K562 (cell line): ENCODE results near the gene FANCG. TPM values are rescaled to one million over a fixed set of nuclear protein-coding genes. Genes with fewer than 3 reads are reported as not detected.

Experiments
- ARID2 ChIP-seq: fragments of 450-650 bp; IDR thresholded peaks from 2 replicates; pipeline ENCODE4 v1.6.1; 2017; ENCODE audit warnings: antibody characterized with exemption, mild to moderate bottlenecking
- EGR1 ChIP-seq: fragments of 450-650 bp; conservative IDR thresholded peaks from 2 replicates; pipeline ENCODE4 v1.6.1; 2017; ENCODE audit warnings: mild to moderate bottlenecking
- ETV6 ChIP-seq, 3 experiments: fragments of 150-350 bp in 1 of 3; sonication (generic) in 1 of 3; formaldehyde crosslinking in 1 of 3; IDR thresholded peaks; 2 replicates each; pipeline versions ENCODE4 v1.6.1 to v1.8.0; 2014 to 2022; ENCODE audit warnings: borderline replicate concordance in 2 of 3, low read depth in 2 of 3, antibody characterized with exemption in 1 of 3, low read length in 1 of 3, mild to moderate bottlenecking in 1 of 3, missing genetic modification reagents in 1 of 3
- FOSL1 ChIP-seq: fragments of 200-800 bp; sonication (Bioruptor generic); conservative IDR thresholded peaks from 2 replicates; pipeline ENCODE4 v1.6.1; 2016; ENCODE audit warnings: missing genetic modification characterization, missing compliant biosample characterization
- HIVEP1 ChIP-seq: fragments of 250-450 bp; sonication (Bioruptor Pico); IDR thresholded peaks from 2 replicates; pipeline ENCODE4 v1.4.0; 2020; ENCODE audit warnings: mild to moderate bottlenecking
- NCOA2 ChIP-seq, 2 experiments: fragments of 450-650 bp; IDR thresholded peaks; 2 replicates each; pipeline ENCODE4 v1.6.1; 2018; ENCODE audit warnings: mild to moderate bottlenecking in 2 of 2, moderate library complexity in 1 of 2; ENCODE audit not compliant: partially characterized antibody in 2 of 2
- NR1H2 ChIP-seq: sonication (generic); formaldehyde crosslinking; IDR thresholded peaks from 2 replicates; pipeline ENCODE4 v1.4.0; 2020; ENCODE audit warnings: mild to moderate bottlenecking, missing genetic modification reagents
- PRMT5 ChIP-seq: sonication (generic); formaldehyde crosslinking; IDR thresholded peaks from 2 replicates; pipeline ENCODE4 v1.5.0; 2020; ENCODE audit warnings: missing genetic modification reagents
- RHOXF2B ChIP-seq: fragments of 250-450 bp; sonication (Bioruptor Pico); conservative IDR thresholded peaks from 2 replicates; pipeline ENCODE4 v1.5.1; 2021
- SMAD3 ChIP-seq: fragments of 450-650 bp; formaldehyde crosslinking; conservative IDR thresholded peaks from 2 replicates; pipeline ENCODE4 v1.4.0; 2020; ENCODE audit warnings: mild to moderate bottlenecking
- SUPT5H ChIP-seq: fragments of 450-650 bp; IDR thresholded peaks from 2 replicates; pipeline ENCODE4 v1.6.1; 2016
- ZKSCAN8 ChIP-seq: fragments of 200-800 bp; sonication (Bioruptor generic); IDR thresholded peaks from 2 replicates; pipeline ENCODE4 v1.6.1; 2016; ENCODE audit warnings: missing genetic modification characterization, missing compliant biosample characterization
- ZNF347 ChIP-seq: fragments of 450-650 bp; formaldehyde crosslinking; IDR thresholded peaks from 2 replicates; pipeline ENCODE4 v1.4.0; 2020; ENCODE audit warnings: low read depth, mild to moderate bottlenecking, moderate library complexity
- ZNF354B ChIP-seq: fragments of 250-450 bp; sonication (Bioruptor Pico); IDR thresholded peaks from 2 replicates; pipeline ENCODE4 v1.4.0; 2020
- ZNF384 ChIP-seq: IDR thresholded peaks from 2 replicates; pipeline ENCODE4 v1.6.1; 2012; ENCODE audit warnings: low read depth, low read length, improper control_type of control experiment
- ZZZ3 ChIP-seq: fragments of 450-650 bp; IDR thresholded peaks from 2 replicates; pipeline ENCODE4 v1.6.1; 2016; ENCODE audit warnings: antibody characterized with exemption, mild to moderate bottlenecking, moderate library complexity
- polyA plus RNA-seq, 8 experiments: library from polyadenylated mRNA; depleted of rRNA in 4 of 8; stranded (reverse) in 5 of 8; unstranded in 3 of 8; fragments of >200 nt; fragmentation: Nextera tagmentation in 2 of 8; fragmentation: Illumina TruSeq in 1 of 8; extraction: Ambion mirVana in 2 of 8; extraction: Trizol in 1 of 8; gene quantifications; 2 replicates each; pipeline versions ENCODE4 v1.2.1 to v1.2.3, GENCODE V29; 2011 to 2014; ENCODE audit warnings: inconsistent platforms in 1 of 8, missing spikeins in 1 of 8
- total RNA-seq, 7 experiments: library from RNA; depleted of rRNA in 6 of 7; stranded (reverse); fragments of >200 nt in 6 of 7; fragmentation: Illumina TruSeq in 2 of 7; extraction: Trizol in 2 of 7; gene quantifications; 2 replicates each; pipeline versions ENCODE4 v1.2.1 to v1.2.3, GENCODE V29; 2011 to 2021; ENCODE audit warnings: low replicate concordance in 1 of 7
- TF ChIP-seq, protein P1 (sequence below): fragments of 450-650 bp; IDR thresholded peaks from 2 replicates; pipeline ENCODE4 v1.7.0; 2016; ENCODE audit warnings: borderline replicate concordance
- TF ChIP-seq, protein P2 (sequence below): fragments of 250-450 bp; sonication (Bioruptor Pico); IDR thresholded peaks from 2 replicates; pipeline ENCODE4 v1.4.0; 2020; ENCODE audit warnings: borderline replicate concordance
- TF ChIP-seq, protein P3 (sequence below): fragments of 450-650 bp; IDR thresholded peaks from 2 replicates; pipeline ENCODE4 v1.6.1; 2018; ENCODE audit not compliant: partially characterized antibody
- TF ChIP-seq, protein P4 (sequence below): fragments of 250-450 bp; sonication (Bioruptor Pico); IDR thresholded peaks from 2 replicates; pipeline ENCODE4 v1.8.0; 2022; ENCODE audit warnings: inconsistent platforms

FANCG gene
- total and polyA plus RNA-seq, 9 of the 15 experiments (the other 6 are each of a cell fraction or from before 2014, with no cell fraction given) = 7.5 to 43.9 (median 31.0) TPM

DNA sequence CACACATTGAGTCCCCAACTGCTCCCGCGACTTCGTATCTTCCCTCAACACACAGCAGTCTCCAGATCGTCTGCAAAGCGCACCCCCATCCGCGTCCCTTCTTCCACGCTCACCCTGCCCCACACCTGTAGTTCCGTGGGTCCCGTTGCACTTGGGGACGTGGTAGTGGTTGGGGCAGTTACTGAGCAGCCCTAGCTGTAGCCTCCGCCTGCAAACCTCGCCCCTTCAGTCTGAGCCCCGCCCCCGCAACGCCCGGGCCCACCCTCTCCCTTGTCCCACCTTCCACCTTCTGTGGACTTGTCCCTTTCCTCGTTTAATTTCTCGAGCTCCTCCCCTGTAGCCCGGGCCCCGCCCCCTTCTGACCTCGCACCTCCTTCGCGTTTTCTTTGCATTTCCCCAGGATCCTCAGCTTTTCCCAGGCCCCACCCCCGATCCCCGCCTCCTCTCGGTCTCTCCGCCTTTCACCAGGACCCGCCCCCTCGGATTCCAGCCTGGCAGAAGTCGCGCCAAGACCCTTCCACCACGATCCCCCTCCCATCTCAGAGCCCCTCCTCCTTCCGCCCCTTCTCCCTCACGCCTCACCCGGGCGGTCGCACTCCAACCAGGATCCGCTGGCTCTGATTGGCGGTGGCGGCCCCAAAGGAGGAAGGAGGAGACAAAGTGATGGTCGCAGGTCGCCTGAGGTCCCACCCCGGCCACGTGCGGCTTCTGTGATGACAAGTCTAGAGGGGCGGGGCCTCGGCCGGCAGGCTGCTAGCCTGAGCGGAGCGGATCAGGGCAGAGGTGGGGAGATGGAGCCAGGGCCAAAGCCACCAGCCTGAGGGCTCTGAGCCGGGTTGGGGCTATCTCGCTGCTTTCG lies 36.2 kb upstream of the FANCG start, which contains the start of gene ATOSB (continued):
- no peak for TF ChIP-seq SMAD3 (CRISPR knock-in tag)
- no peak for TF ChIP-seq ARID2
- TF ChIP-seq NR1H2 (CRISPR knock-in tag) = no peak
- TF ChIP-seq ZNF347 = no peak
- TF ChIP-seq PRMT5 (CRISPR knock-in tag) = no peak
- no peak for TF ChIP-seq ZKSCAN8 (CRISPR knock-in tag)
- TF ChIP-seq ZZZ3 = no peak
- TF ChIP-seq, protein P1, sequence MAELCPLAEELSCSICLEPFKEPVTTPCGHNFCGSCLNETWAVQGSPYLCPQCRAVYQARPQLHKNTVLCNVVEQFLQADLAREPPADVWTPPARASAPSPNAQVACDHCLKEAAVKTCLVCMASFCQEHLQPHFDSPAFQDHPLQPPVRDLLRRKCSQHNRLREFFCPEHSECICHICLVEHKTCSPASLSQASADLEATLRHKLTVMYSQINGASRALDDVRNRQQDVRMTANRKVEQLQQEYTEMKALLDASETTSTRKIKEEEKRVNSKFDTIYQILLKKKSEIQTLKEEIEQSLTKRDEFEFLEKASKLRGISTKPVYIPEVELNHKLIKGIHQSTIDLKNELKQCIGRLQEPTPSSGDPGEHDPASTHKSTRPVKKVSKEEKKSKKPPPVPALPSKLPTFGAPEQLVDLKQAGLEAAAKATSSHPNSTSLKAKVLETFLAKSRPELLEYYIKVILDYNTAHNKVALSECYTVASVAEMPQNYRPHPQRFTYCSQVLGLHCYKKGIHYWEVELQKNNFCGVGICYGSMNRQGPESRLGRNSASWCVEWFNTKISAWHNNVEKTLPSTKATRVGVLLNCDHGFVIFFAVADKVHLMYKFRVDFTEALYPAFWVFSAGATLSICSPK = no peak
- no peak for TF ChIP-seq ZNF354B (CRISPR knock-in tag)
- peak; percentile 80 for TF ChIP-seq EGR1
- TF ChIP-seq, protein P2, sequence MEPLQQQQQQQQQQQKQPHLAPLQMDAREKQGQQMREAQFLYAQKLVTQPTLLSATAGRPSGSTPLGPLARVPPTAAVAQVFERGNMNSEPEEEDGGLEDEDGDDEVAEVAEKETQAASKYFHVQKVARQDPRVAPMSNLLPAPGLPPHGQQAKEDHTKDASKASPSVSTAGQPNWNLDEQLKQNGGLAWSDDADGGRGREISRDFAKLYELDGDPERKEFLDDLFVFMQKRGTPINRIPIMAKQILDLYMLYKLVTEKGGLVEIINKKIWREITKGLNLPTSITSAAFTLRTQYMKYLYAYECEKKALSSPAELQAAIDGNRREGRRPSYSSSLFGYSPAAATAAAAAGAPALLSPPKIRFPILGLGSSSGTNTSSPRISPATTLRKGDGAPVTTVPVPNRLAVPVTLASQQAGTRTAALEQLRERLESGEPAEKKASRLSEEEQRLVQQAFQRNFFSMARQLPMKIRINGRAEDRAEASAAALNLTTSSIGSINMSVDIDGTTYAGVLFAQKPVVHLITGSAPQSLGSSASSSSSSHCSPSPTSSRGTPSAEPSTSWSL = no peak
- no peak for TF ChIP-seq ETV6 (IDR thresholded peaks at IDR 0.05; ENCODE audit: borderline replicate concordance in 1 of 2, low read depth in 2 of 2, low read length in 1 of 2)
- TF ChIP-seq ETV6 (CRISPR knock-in tag; IDR thresholded peaks at IDR 0.05; ENCODE audit: borderline replicate concordance) = no peak
- TF ChIP-seq NCOA2 (IDR thresholded peaks at IDR 0.05; ENCODE audit: partially characterized antibody in 2 of 2) = no peak
- no peak for TF ChIP-seq HIVEP1 (CRISPR knock-in tag)
- TF ChIP-seq, protein P3, sequence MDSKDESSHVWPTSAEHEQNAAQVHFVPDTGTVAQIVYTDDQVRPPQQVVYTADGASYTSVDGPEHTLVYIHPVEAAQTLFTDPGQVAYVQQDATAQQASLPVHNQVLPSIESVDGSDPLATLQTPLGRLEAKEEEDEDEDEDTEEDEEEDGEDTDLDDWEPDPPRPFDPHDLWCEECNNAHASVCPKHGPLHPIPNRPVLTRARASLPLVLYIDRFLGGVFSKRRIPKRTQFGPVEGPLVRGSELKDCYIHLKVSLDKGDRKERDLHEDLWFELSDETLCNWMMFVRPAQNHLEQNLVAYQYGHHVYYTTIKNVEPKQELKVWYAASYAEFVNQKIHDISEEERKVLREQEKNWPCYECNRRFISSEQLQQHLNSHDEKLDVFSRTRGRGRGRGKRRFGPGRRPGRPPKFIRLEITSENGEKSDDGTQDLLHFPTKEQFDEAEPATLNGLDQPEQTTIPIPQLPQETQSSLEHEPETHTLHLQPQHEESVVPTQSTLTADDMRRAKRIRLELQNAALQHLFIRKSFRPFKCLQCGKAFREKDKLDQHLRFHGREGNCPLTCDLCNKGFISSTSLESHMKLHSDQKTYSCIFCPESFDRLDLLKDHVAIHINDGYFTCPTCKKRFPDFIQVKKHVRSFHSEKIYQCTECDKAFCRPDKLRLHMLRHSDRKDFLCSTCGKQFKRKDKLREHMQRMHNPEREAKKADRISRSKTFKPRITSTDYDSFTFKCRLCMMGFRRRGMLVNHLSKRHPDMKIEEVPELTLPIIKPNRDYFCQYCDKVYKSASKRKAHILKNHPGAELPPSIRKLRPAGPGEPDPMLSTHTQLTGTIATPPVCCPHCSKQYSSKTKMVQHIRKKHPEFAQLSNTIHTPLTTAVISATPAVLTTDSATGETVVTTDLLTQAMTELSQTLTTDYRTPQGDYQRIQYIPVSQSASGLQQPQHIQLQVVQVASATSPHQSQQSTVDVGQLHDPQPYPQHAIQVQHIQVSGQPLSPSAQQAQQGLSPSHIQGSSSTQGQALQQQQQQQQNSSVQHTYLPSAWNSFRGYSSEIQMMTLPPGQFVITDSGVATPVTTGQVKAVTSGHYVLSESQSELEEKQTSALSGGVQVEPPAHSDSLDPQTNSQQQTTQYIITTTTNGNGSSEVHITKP = peak; percentile 13
- TF ChIP-seq ZNF384 = no peak
- no peak for TF ChIP-seq RHOXF2B (CRISPR knock-in tag)
- TF ChIP-seq SUPT5H = peak; percentile 49; the same call in 1 of the 2 replicates
- TF ChIP-seq FOSL1 (tag) = no peak
- TF ChIP-seq, protein P4, sequence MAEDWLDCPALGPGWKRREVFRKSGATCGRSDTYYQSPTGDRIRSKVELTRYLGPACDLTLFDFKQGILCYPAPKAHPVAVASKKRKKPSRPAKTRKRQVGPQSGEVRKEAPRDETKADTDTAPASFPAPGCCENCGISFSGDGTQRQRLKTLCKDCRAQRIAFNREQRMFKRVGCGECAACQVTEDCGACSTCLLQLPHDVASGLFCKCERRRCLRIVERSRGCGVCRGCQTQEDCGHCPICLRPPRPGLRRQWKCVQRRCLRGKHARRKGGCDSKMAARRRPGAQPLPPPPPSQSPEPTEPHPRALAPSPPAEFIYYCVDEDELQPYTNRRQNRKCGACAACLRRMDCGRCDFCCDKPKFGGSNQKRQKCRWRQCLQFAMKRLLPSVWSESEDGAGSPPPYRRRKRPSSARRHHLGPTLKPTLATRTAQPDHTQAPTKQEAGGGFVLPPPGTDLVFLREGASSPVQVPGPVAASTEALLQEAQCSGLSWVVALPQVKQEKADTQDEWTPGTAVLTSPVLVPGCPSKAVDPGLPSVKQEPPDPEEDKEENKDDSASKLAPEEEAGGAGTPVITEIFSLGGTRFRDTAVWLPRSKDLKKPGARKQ (CRISPR knock-in tag) = no peak
